Measurements from ENCODE around the gene PRAC2. TPM values are rescaled to one million over a fixed set of nuclear protein-coding genes. Genes with fewer than 3 reads are reported as not detected.

The PRAC2 gene
- total RNA-seq, 4 donors from 2014 or later = not detected

DNA sequence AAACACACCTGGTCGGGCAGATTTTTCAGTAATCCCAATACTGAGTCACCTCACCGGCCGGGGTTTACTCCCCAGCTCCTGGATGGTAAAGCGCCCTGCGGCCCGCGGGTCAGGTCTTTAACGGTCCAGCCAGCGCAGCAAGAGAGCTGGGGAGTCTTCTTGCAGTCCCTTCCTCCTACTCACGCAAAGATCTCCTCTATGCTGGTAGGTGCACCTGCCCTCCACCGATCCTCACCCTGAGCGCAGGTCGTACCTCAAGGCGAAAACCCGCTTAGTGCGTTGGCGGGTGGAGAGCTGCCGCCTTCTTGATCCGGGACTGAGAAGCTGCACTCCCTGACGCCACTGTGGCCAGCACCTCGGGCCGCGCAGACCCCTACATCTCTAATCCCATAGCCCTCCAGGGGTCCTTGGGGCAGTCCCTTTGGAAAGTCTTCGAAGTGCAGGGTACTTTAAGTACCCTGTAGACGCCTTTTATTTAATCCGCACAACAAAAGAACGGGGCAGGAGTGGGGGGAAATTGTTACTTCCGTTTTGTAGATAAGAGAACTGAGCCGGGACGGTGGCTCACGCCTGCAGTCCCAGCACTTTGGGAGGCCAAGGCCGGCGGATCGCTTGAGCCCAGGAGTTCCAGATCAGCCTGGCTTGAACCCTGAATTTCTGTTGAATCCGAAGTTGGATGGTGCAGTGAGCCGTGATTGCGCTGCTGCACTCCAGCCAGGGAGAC is 16.0 kb downstream of the PRAC2 start:
- H3K4me1 ChIP-seq = peaks cover 6% of the 10 kb centered on the region
- no peak overlapping the region for H3K4me3 ChIP-seq
- DNase-seq (ENCODE audit: low spot score in 2 of 2) = no peak
- H3K36me3 ChIP-seq = no peaks in the 10 kb centered on the region
- no peaks in the 10 kb centered on the region for H3K9me3 ChIP-seq
- H3K27me3 ChIP-seq = peaks cover 100% of the 10 kb centered on the region
- 7% methylated on average over 27 of the region's 37 CpGs for WGBS
- H3K27ac ChIP-seq = no peak overlapping the region
- no peak for TF ChIP-seq POLR2A (IDR thresholded peaks at IDR 0.05)
- TF ChIP-seq CTCF (IDR thresholded peaks at IDR 0.05) = no peak
- no peak for TF ChIP-seq EP300 (IDR thresholded peaks at IDR 0.05)
- no peak for TF ChIP-seq POLR2AphosphoS5 (IDR thresholded peaks at IDR 0.05)

- DNase-seq (ENCODE audit: low spot score in 2 of 2) = no peak
- H3K4me1 ChIP-seq = peaks cover 6% of the 10 kb centered on the region
- no peaks in the 10 kb centered on the region for H3K9me3 ChIP-seq
- no peaks in the 10 kb centered on the region for H3K36me3 ChIP-seq
- H3K27me3 ChIP-seq = peaks cover 100% of the 10 kb centered on the region
- H3K4me3 ChIP-seq = no peak overlapping the region
- no peak for TF ChIP-seq EP300 (IDR thresholded peaks at IDR 0.05)
- H3K27ac ChIP-seq = no peak overlapping the region
These were observed 17.6 kb downstream of the PRAC2 start for GRCh38 chr17:48740537-48740936.

- Histone ChIP-seq H3K27ac (no peak overlapping the region), H3K4me1 (peaks cover 8% of the 10 kb centered on the region), H3K27me3 (peaks cover 100% of the 10 kb centered on the region), H3K4me3 (no peak overlapping the region), H3K36me3 (no peaks in the 10 kb centered on the region), H3K9me3 (no peaks in the 10 kb centered on the region)
- no peak for TF ChIP-seq POLR2A (IDR thresholded peaks at IDR 0.05)
- no peak for TF ChIP-seq POLR2AphosphoS5 (IDR thresholded peaks at IDR 0.05)
- TF ChIP-seq CTCF (IDR thresholded peaks at IDR 0.05) = no peak
- no peak for TF ChIP-seq EP300 (IDR thresholded peaks at IDR 0.05)
- no peak for DNase-seq (ENCODE audit: low spot score in 2 of 2)
- 28% methylated on average over 12 of the region's 12 CpGs for WGBS
These were observed 22.6 kb downstream of the PRAC2 start for GRCh38 chr17:48745381-48746275.

DNA sequence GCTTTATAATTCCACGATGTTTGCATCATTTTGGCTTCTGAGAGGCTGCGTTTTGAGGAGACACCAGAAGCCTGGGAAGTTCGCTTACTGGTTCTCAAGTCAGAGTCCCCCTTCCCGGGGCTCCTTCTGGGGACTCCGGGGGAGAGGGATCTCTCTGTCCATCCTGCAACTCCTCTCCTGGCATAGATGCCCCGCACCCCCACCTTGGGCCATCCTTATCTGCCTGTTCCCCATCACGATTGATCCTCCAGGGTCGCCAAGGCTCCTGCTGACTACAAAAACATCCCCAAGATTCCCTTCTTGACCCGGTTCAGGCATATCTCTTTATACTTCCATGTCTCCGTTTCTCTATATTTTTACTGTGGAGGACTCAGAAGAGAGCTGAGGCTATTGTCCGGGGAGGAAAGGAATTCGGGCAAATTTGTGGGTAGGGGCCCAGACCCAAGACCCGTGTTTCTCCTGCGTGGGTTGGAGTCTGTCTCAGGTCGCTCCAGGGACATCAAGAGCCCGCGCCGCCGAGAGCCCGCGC is 24.0 kb downstream of the PRAC2 start:
- Histone ChIP-seq H3K4me3 (no peak overlapping the region), H3K9me3 (no peaks in the 10 kb centered on the region), H3K4me1 (peaks cover 8% of the 10 kb centered on the region), H3K27me3 (peaks cover 100% of the 10 kb centered on the region), H3K36me3 (no peaks in the 10 kb centered on the region), H3K27ac (no peak overlapping the region)
- 15% methylated on average over 13 of the region's 21 CpGs for WGBS
- no peak for TF ChIP-seq POLR2AphosphoS5 (IDR thresholded peaks at IDR 0.05)
- TF ChIP-seq CTCF (IDR thresholded peaks at IDR 0.05) = no peak
- TF ChIP-seq EP300 (IDR thresholded peaks at IDR 0.05) = no peak
- TF ChIP-seq POLR2A (IDR thresholded peaks at IDR 0.05) = no peak
- DNase-seq (ENCODE audit: low spot score in 2 of 2) = no peak

GRCh38 chr17:48747445-48748363 is 24.7 kb downstream of the PRAC2 start:
- no peak overlapping the region for H3K27ac ChIP-seq
- H3K4me1 ChIP-seq = peaks cover 9% of the 10 kb centered on the region
- no peaks in the 10 kb centered on the region for H3K9me3 ChIP-seq
- TF ChIP-seq EP300 (IDR thresholded peaks at IDR 0.05) = no peak
- no peak for TF ChIP-seq POLR2AphosphoS5 (IDR thresholded peaks at IDR 0.05)
- no peak for TF ChIP-seq POLR2A (IDR thresholded peaks at IDR 0.05)
- no peak for TF ChIP-seq CTCF (IDR thresholded peaks at IDR 0.05)
- WGBS = 14% methylated on average over 28 of the region's 53 CpGs
- no peak overlapping the region for H3K4me3 ChIP-seq
- peaks cover 100% of the 10 kb centered on the region for H3K27me3 ChIP-seq
- DNase-seq (ENCODE audit: low spot score in 2 of 2) = no peak
- no peaks in the 10 kb centered on the region for H3K36me3 ChIP-seq

Data from suprapubic skin (tissue), 4 donors.